ENCODE data around the gene B3GAT2. TPM values are rescaled to one million over a fixed set of nuclear protein-coding genes. Genes with fewer than 3 reads are reported as not detected.

B3GAT2 gene
- total and polyA plus RNA-seq, 2 of the 13 experiments (the other 11 are each of a cell fraction or from before 2014, with no cell fraction given), result 0.01 to 0.02 TPM

GRCh38 chr6:70955441-70956190 lies 1.2 kb downstream of the B3GAT2 start:
- Histone ChIP-seq H3K27ac (ENCODE audit: extremely low read length, insufficient read depth, low read length) (no peak overlapping the region), H3K79me2 (ENCODE audit: insufficient read depth, low read length) (no peaks in the 10 kb centered on the region), H4K20me1 (ENCODE audit: insufficient read depth, low read length) (no peaks in the 10 kb centered on the region), H3K4me1 (ENCODE audit: insufficient read depth, low read length) (peaks cover 12% of the 10 kb centered on the region), H3K4me3 (replicated peaks in 1 of 3; ENCODE audit: insufficient read depth in 1 of 3, low read depth in 2 of 3, low read length in 3 of 3) (peak overlapping the region; percentile 41 to 66 (median 53)), H3K27me3 (ENCODE audit: control insufficient read depth in 1 of 2, insufficient read depth in 2 of 2, low read length in 2 of 2) (peaks cover 0 to 36% of the 10 kb centered on the region in 2 experiments; a peak in 4 of 5 replicates), H3K4me2 (ENCODE audit: low read depth, low read length) (peak overlapping the region; percentile 76), H2AFZ (ENCODE audit: low read length) (no peak overlapping the region), H3K9me3 (ENCODE audit: low read length) (no peaks in the 10 kb centered on the region), H3K36me3 (replicated peaks in 1 of 2; ENCODE audit: control insufficient read depth in 1 of 2, insufficient read depth in 2 of 2, low read length in 2 of 2) (no peaks in the 10 kb centered on the region), H3K9ac (ENCODE audit: insufficient read depth, low read depth, low read length) (no peak overlapping the region)
- BruUV-seq (replicated peaks), result no TSS peak
- ChIA-PET POLR2A (no interaction called here), CTCF (ENCODE audit: low intra/inter-chr PET ratio, low total read pairs) (interaction anchor here (1.5 kb wide), 1 partner anchor 249 kb away, joined by 10 read pairs; no protein-coding TSS in a partner anchor)
- WGBS (ENCODE audit: low lambda C conversion rate), result 23% methylated on average over 7 of the region's 65 CpGs
- intact Hi-C loops (cut with micrococcal nuclease; ENCODE audit: unreplicated experiment) (loop anchor here (1.0 to 10.0 kb wide), 2 partner anchors 161 to 249 kb away; no protein-coding TSS in a partner anchor), in situ Hi-C loops (cut with HindIII; ENCODE audit: extremely low pct_ligation_motif_present, low pct_unique_long_range_greater_than_20kb) (loop anchor here (10.0 kb wide), 1 partner anchor 251 kb away; no protein-coding TSS in a partner anchor)
- ATAC-seq (peak; percentile 97), DNase-seq (ENCODE audit: low spot score) (peak; percentile 64), FAIRE-seq (no peak)
- no peak for TF ChIP-seq CREB1 (IDR thresholded peaks at IDR 0.05)
- TF ChIP-seq CREB1 (CRISPR knock-in tag; IDR thresholded peaks at IDR 0.05), result no peak
- TF ChIP-seq FOXA1 (IDR thresholded peaks at IDR 0.05), result no peak
- TF ChIP-seq FOXA1 (CRISPR knock-in tag; IDR thresholded peaks at IDR 0.05), result no peak
- TF ChIP-seq ZSCAN22 (CRISPR knock-in tag; IDR thresholded peaks at IDR 0.05), result no peak
- TF ChIP-seq SP5 (CRISPR knock-in tag; IDR thresholded peaks at IDR 0.05; ENCODE audit: borderline replicate concordance, low read depth), result no peak
- TF ChIP-seq ZNF737 (CRISPR knock-in tag; IDR thresholded peaks at IDR 0.05; ENCODE audit: borderline replicate concordance), result no peak
- no peak for TF ChIP-seq HMGA1 (CRISPR knock-in tag; conservative IDR thresholded peaks at IDR 0.05)
- no peak for TF ChIP-seq ATRX (CRISPR knock-in tag; IDR thresholded peaks at IDR 0.05; ENCODE audit: borderline replicate concordance)
- TF ChIP-seq NFAT5 (CRISPR knock-in tag; IDR thresholded peaks at IDR 0.05), result peak; percentile 75; the same call in 1 of the 2 replicates
- no peak for TF ChIP-seq ZNF550 (CRISPR knock-in tag; IDR thresholded peaks at IDR 0.05; ENCODE audit: borderline replicate concordance)
- TF ChIP-seq ZNF816 (CRISPR knock-in tag; IDR thresholded peaks at IDR 0.05; ENCODE audit: borderline replicate concordance), result no peak
- no peak for TF ChIP-seq ZBTB10 (CRISPR knock-in tag; IDR thresholded peaks at IDR 0.05; ENCODE audit: borderline replicate concordance)
- no peak; the same call in 1 of the 2 replicates for TF ChIP-seq ZNF510 (CRISPR knock-in tag; IDR thresholded peaks at IDR 0.05; ENCODE audit: low read depth)
- TF ChIP-seq ZFP91 (CRISPR knock-in tag; IDR thresholded peaks at IDR 0.05; ENCODE audit: borderline replicate concordance), result no peak; the same call in 1 of the 2 replicates

Data from HepG2 (cell line).